GM21526 (cell line): ENCODE measurements around the gene DEPDC7.
"Not testable (repeated sequence)": the region's sequence is repeated elsewhere in the genome, so short reads cannot be mapped to it uniquely, and the experiment has no call there.

Experiments
- ATAC-seq: cut with Tn5 transposase; IDR thresholded peaks from one replicate; pipeline ENCODE4 v1.9.1; 2021; ENCODE audit warnings: moderate library complexity; ENCODE audit not compliant: unreplicated experiment, low FRiP score

DEPDC7 gene

DNA sequence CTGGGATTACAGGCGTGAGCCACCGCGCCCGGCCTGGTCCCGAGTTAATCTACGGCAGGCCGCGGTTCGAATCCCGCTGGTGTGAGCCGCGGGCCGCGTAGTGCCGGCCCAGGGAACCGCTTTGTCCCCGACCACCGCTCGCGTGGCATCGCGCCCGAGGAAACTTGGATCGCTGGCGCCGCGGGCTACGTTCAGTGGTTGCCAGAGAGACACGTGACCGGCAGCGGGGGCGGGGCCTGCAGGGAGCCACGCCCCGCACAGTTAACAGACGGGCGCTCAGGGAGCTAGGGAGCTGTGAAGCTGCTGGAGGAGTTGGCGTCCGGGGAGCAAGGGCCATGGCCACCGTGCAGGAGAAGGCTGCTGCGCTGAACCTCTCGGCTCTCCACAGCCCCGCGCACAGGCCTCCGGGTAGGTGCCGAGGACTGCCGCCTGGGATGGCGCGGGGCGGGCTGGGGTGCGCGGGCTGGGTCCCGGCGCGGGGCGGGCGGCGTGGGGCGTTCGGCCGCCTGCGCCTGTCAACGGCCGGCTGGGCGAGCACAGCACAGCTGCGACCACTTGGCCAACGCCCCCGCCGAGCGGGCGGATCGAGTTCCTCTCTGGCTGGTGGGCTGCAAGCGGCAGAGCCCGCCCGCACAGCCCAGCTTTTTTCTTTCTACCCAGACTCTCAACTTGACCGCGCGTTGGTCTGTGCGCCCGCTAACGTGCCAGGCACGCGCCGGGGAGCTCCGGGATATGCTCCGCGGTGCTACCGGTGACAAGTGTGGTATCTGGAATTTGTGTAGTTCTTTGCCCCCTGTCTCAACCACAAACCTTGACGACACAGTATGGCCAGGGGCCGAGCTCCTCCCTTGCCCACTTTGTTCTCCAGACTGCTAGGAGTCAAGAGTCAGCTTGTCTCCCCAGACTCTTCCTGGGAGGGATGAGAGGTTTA is at the start of gene DEPDC7:
DEPDC7 (plus strand) TSS at position 258 of the 931 bp plus-strand sequence; CDS start at position 336, 78 bp downstream.
- peak; percentile 62 for ATAC-seq

DNA sequence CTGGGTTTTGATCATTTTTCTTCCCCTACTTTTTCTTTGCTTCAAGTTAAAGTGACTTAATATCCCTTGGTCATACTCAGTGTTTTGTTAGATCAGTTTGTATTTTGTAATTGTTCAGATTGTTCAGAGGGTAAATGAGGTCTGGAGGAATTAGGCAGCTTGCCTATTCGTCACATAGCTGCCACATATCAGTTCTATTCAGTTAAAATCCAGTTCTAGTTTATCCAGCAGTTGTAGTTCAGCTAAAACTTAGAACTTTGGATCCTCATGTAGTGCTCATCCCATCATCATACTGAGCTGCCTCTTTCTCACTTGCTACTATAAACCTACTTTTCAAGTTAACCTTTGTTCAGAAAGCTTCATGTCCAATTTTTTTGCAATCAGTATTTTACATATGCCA is 47.1 kb upstream of the DEPDC7 start:
- ATAC-seq = no peak

DNA sequence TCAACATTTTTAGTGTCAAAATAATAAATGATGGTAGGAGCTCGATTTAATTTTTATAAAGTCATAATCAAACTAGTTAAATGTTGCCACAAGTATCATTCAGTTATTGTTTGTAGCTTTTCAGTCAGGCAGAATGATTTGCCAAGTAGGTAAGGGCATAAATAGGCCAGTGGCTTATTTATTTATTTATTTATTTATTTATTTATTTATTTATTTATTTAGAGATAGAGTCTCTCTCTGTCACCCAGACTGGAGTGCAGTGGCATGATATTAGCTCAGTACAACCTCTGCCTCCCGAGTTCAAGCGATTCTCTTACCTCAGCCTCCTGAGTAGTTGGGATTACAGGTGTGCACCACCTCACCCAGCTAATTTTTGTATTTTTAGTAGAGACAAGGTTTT is 43.4 kb upstream of the DEPDC7 start:
- ATAC-seq = not testable (repeated sequence)

GRCh38 chr11:32972781-32973180 is 42.9 kb upstream of the DEPDC7 start:
- no peak for ATAC-seq

- ATAC-seq = no peak
Measured at GRCh38 chr11:32982626-32983025, 33.1 kb upstream of the DEPDC7 start.

GRCh38 chr11:32983506-32983905 is 32.2 kb upstream of the DEPDC7 start:
- no peak for ATAC-seq

GRCh38 chr11:32985600-32985999 is 30.1 kb upstream of the DEPDC7 start:
- ATAC-seq = no peak

GRCh38 chr11:32987851-32988250 is 27.8 kb upstream of the DEPDC7 start:
- ATAC-seq = no peak

DNA sequence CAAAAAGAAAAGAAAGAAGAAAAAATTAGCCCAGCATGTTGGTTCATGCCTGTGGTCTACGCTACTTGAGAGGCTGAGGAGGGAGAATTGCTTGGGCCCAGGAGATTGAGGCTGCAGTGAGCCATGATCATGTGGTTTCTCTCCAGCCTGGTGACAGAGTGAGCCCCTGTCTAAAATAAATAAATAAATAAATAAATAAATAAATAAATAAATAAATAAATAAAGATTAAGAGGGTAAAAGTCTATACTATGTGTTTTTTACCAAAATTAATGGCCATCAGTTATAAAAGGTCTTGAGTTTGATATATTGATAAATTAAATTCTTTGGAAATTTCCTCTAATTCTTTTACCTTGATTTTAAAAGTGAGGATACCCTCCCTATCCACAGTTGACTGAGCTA is 25.2 kb upstream of the DEPDC7 start:
- ATAC-seq = no peak

DNA sequence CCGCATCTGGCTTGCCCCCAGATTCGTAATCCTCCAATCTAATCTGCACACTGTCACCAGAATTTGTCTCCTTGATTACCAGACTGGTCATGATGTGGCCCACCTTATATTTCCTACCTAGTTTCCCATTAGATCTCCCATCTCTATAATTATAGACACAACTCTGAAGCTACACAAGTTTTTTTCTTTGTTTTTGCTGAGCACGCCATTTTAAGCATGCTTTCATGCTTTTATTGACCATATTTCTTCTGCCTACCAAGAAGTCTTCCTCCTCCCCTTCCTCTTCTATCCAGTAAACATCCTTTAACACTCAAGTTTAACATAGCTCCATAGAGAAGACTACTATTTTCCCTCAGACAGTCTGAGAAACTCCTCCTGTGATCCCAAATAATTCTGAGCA is 24.3 kb upstream of the DEPDC7 start:
- no peak for ATAC-seq

- ATAC-seq = no peak
Measured at GRCh38 chr11:32991898-32992297, 23.8 kb upstream of the DEPDC7 start.

DNA sequence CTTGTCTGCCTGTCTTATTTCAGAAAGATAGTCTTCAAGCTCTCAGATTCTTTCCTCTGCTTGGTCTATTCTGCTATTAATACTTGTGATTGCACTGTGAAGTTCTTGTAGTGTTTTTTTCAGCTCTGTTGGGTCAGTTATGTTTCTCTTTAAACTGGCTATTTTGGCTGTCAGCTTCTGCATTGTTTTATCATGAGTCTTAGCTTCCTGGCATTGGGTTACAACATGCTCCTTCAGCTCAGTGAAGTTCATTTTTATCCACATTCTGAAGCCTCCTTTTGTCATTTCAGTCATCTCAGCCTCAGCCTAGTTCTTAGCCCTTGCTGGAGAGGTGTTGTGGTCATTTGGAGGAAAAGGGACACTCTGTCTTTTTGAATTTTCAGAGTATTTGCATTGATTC is 15.5 kb upstream of the DEPDC7 start:
- ATAC-seq = no peak

DNA sequence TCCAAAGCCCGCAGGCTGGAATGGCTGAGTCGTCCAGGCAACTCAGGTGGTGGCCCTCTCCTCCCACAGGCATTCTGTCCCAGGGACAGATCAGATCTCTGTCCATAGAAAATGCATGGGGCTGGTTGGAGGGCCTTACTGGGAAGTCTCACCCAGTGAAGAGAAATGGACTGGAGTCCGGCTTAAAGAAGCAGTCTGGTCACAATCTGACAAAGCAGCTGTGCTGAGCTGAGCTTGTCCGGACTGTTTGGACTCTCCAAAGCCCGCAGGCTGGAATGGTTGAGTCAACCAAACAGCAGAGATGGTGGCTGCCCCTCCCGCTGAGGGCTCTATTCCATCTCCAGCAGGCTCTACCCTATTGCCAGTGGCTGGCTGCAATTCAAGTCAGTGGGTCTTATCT is 14.4 kb upstream of the DEPDC7 start:
- no peak for ATAC-seq

- no peak for ATAC-seq
Measured at GRCh38 chr11:33001751-33002542, 13.7 kb upstream of the DEPDC7 start.

DNA sequence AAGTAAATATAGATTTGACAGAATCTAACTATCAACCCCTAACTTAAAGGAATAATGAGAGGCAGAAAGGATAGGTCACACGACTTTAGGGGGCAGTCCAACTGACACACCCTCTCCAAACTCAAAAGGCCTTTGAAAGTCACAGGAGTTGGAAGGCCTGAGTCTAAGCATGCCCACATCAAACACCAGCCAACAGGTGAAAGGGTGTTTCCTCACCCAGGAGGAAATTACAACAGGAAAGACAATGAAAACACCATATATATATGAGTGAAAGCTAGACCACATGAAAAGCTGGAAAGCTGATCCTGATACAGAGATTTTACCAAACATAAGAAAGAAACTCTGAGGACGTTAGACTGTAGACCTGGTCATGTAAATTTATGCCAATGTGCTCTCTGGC is 10.5 kb upstream of the DEPDC7 start:
- ATAC-seq = no peak

DNA sequence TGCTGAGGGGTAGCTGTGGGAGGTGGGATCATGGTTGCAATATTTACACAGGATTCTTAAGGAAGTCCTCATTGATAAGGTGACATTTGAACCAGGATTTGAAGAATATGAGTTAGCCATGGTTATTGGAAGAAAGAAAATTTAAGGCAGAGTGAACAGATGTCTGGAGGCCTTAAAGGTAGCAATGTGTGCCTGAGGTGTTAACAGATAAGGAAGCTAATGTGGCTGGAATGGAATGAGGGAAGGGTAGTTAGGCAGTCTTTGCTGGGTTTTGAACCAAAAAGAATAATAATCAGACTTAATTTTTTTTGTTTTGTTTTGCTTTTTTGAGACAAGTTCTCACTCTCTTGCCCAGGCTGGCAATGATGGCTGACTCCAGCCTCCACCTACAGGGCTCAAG is 9.7 kb upstream of the DEPDC7 start:
- no peak for ATAC-seq

DNA sequence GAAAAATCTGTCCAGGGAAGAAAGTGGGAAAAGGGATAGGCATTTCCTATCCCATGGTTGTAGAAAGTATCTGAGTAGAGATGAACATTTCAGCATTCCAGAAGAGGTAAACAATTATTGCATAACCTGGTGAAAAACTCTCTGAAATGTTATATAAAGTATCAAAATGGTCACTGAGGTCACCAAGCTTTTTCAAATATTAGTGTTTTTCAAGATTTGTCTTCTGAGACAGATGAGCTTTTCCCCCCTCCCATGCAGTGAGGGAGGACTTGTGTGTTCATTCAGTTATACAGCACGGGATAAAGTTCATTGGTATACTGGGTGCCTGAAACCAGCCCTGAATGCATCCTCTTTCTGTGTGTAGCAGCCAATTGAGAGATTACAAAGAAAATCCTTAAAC is 1.9 kb upstream of the DEPDC7 start:
- no peak for ATAC-seq

- ATAC-seq = no peak
Measured at GRCh38 chr11:33016654-33017053, 976 bp downstream of the DEPDC7 start.

DNA sequence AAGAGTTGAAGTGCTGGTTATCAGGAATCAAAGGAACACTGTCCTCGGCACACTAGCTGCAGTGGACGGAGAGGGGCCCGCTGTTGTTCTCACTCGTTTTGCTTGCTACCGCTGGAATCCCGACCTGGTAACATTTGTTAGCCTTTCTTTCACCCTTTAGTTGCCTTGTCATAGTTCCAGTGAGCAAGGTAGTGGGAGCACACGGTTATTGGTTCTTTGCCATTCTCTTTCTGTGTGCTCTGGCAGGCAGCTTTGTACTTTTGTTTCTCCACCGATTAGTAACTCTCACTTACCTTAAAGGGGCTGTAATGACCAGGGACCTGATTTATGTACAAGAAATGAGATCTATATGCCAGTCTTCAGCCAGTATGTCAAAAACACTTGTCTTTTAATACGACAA is 1.8 kb downstream of the DEPDC7 start:
- ATAC-seq = no peak

DNA sequence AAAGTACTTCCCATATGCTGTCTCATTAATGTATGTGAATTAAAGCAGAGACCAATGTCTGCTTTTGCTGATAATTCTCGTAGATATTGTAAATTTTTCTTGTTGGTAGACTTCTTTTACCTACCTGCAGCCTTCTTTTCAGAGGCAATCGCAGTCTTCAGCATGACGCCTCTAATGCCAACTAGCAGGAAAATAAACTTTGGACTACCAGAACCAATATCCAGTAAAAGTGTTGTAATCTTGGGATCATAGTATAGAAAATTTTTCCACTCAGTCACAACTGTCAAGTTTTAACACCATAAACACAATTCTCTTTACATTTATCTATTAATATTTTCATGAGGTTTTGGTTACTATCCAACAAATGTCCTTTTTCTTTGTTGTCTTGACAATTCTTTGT is 2.3 kb downstream of the DEPDC7 start:
- no peak for ATAC-seq

DNA sequence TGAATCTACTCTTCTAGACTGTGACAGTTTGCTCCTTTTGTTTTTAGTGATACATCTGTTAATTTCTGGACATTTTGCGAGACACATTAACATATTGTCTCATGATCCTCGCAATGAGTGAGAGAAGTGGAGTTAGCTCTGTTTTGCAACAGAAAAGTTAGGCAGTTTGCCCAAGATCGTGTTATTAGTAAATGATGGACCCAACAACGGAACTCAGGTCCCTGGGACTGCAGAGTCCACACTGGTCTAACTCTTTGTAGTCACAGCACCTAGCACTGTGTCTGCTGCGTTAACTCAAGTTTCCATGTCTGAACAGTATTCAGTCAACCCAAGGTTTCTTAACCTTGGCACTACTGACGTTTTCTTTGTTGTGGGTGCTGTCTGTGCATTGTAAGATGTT is 3.2 kb downstream of the DEPDC7 start:
- no peak for ATAC-seq

GRCh38 chr11:33021501-33021900 is 5.8 kb downstream of the DEPDC7 start:
- ATAC-seq = no peak
